Cardiac fibroblast (primary cell): ENCODE data around the gene GOLGA6B.
"Not testable (repeated sequence)": the region's sequence is repeated elsewhere in the genome, so short reads cannot be mapped to it uniquely, and the experiment has no call there.

ENCODE experiments used
- DNase-seq, 2 donors: peaks; one replicate each; pipeline versions ENCODE4 v3.0.0 to v3.0.0-alpha.2; 2010; ENCODE audit warnings: low read depth in 2 of 2
- H3K4me3 ChIP-seq, 2 donors: replicated peaks in 1 of 2; 1 replicate in 1 of 2; 2 replicates in 1 of 2; pipeline ENCODE4 v1.5.1; 2011; ENCODE audit warnings: low read depth in 2 of 2, low read length in 2 of 2, mild to moderate bottlenecking in 2 of 2, moderate library complexity in 1 of 2
- CTCF ChIP-seq: IDR thresholded peaks from one replicate; pipeline ENCODE4 v1.5.1; 2011; ENCODE audit warnings: low read depth, mild to moderate bottlenecking, low read length, inconsistent platforms

The GOLGA6B gene

GRCh38 chr15:72690938-72691337 is 36.4 kb downstream of the GOLGA6B start:
- TF ChIP-seq CTCF: no peak
- H3K4me3 ChIP-seq: no peak overlapping the region
- DNase-seq: no peak

GRCh38 chr15:72698938-72699337 is 44.4 kb downstream of the GOLGA6B start:
- DNase-seq: no peak
- H3K4me3 ChIP-seq: no peak overlapping the region
- no peak for TF ChIP-seq CTCF

- no peak for DNase-seq
- TF ChIP-seq CTCF: no peak
Measured at GRCh38 chr15:72700076-72700475, 45.6 kb downstream of the GOLGA6B start.

DNA sequence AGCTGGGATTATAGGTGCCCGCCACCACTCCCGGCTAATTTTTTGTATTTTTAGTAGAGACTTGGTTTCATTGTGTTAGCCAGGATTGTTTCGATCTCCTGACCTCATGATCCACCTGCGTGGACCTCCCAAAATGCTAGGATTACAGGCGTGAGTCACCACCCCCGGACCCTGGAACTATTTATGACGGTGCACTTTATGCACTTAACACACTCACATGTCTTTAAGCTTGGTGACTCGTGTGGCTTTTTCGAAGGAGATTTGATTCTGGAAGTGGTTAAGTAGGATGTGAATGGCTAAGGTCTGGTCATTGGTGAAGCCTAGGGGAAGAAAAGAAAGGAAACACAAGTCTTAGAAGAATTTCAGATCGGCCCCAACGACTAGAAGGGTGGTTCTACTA is 51.8 kb downstream of the GOLGA6B start:
- no peak for DNase-seq
- no peak for TF ChIP-seq CTCF

More at GRCh38 chr15:72700076-72700475, 45.6 kb downstream of the GOLGA6B start:
- H3K4me3 ChIP-seq: no peak overlapping the region

DNA sequence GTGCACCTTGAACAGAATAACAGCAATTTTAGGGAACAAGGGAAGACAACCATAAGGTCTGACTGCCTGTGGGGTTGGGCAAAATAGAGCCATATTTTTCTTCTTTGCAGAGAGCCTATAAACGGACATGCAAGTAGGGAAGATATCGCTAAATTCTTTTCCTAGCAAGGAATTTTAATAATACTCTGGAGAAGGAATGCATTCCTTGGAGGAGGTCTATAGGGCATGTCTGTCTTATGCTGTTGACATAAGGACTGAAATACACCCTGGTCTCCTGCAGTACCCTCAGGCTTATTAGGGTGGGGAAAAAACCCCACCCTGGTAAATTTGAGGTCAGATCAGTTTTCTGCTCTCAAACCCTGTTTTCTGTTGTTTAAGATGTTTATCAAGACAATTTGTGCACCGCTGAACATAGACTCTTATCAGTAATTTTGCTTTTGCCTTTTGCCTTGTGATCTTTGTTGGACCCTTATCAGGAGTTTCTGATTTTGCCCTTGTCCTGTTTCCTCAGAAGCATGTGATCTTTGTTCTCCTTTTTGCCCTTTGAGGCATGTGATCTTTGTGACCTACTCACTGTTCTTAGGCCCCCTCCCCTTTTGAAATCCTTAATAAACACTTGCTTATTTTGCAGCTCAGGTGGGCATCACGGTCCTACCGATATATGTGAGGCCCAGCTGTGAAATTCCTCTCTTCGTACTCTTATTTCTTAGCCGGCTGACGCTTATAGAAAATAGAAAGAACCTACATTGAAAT is 54.2 kb downstream of the GOLGA6B start:
- not testable (repeated sequence) for DNase-seq

More for the DNA sequence above, 51.8 kb downstream of the GOLGA6B start:
- H3K4me3 ChIP-seq: no peak overlapping the region

More for the DNA sequence above, 54.2 kb downstream of the GOLGA6B start:
- H3K4me3 ChIP-seq: not testable (repeated sequence)
